GM12873 (cell line): ENCODE results near the gene ZFP57.

Experiments
- TF ChIP-seq, protein P1 (sequence below): IDR thresholded peaks from 2 replicates; pipeline ENCODE4 v1.5.1; 2012; ENCODE audit warnings: low read depth, mild to moderate bottlenecking, moderate library complexity, low read length, control low read depth; ENCODE audit not compliant: insufficient read depth; ENCODE audit errors: missing control alignments

The ZFP57 gene

GRCh38 chr6:29674008-29674407, 6.9 kb downstream of the ZFP57 start:
- TF ChIP-seq, protein P1, sequence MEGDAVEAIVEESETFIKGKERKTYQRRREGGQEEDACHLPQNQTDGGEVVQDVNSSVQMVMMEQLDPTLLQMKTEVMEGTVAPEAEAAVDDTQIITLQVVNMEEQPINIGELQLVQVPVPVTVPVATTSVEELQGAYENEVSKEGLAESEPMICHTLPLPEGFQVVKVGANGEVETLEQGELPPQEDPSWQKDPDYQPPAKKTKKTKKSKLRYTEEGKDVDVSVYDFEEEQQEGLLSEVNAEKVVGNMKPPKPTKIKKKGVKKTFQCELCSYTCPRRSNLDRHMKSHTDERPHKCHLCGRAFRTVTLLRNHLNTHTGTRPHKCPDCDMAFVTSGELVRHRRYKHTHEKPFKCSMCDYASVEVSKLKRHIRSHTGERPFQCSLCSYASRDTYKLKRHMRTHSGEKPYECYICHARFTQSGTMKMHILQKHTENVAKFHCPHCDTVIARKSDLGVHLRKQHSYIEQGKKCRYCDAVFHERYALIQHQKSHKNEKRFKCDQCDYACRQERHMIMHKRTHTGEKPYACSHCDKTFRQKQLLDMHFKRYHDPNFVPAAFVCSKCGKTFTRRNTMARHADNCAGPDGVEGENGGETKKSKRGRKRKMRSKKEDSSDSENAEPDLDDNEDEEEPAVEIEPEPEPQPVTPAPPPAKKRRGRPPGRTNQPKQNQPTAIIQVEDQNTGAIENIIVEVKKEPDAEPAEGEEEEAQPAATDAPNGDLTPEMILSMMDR, result no peak

- TF ChIP-seq, protein P1, result no peak
Measured at GRCh38 chr6:29673161-29673560, 7.8 kb downstream of the ZFP57 start.

GRCh38 chr6:29671026-29671425, 9.9 kb downstream of the ZFP57 start:
- TF ChIP-seq, protein P1, result no peak

GRCh38 chr6:29667158-29667557, 13.8 kb downstream of the ZFP57 start:
- TF ChIP-seq, protein P1, result no peak

- TF ChIP-seq, protein P1, result no peak
Measured at GRCh38 chr6:29666826-29667130, 14.2 kb downstream of the ZFP57 start.

DNA sequence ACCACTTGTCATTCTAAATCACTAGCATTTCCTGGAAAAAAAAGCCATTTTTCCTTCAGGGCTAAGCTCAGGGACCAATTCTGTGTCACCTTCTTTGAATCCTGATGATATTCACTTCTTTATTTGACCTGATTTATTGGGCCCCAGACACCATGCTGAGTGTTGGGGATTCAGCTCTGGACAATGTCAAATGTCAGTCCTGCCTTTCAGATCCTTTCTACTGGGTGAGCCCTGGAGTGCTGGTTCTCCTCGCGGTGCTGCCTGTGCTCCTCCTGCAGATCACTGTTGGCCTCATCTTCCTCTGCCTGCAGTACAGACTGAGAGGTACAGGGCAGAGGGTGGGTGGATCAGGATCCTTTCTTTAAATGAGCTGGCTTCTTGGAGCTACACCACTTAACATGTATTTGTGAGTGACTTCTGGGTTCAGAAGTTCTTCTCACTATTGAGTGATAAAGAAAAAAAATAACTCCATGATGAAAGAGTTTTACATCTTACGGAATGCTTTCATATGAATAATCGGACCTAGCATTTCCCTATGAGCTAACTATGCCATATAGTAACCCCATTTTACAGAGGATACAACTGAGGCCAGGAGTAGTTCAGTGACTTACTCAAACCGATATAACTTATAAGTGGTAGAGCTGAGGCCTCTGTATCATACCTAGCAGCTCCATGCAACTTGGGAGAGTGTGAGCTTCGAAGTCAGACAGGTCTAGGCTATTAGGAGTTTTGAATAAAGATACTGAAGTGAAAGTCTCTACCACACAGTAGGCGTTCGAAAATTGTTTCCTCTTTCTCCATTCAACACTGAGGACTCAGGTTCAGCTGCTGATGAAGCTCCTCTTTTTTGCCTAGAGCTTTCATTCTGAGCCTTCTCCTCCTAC, 14.8 kb downstream of the ZFP57 start:
- TF ChIP-seq, protein P1, result no peak

DNA sequence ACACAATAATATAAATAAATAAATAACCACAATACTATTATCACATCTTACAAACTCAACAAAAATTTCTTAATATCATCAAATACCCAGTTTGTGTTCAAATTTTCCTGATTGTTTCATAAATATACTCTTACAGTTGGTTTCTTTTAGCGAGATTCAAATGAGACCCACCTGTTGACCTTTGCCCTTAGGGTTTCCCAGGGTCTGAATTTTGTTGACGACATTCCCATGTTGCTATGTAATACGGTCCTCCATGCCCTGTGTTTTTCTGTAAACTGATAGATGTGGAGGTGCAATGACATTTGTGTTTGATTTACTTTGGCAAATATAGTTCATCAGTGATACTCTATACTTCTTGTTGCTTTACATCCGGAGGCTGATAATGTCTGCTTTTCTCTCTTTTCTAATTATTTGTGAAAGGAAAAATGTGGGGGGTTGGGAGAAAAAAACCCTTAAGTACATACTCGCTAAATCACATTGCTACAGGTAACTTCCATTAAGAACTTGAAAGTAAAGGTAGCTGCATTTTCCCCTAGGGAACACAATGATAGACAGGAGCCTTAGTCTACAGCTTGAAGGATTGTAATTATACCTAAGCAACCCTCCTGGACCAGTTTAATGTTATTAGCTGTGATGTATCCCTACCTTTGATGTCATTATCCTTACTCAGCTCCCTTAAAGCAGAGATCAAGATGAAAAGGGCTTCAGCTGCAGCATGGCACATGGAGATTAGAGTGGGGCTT, 17.5 kb downstream of the ZFP57 start:
- TF ChIP-seq, protein P1, result no peak
